Gastrocnemius medialis (tissue), 4 donors: ENCODE measurements around the gene GSTT2B.

ENCODE experiments used
- POLR2A ChIP-seq, 2 donors: fragments of 450-650 bp; IDR thresholded peaks; one replicate each; pipeline ENCODE4 v1.6.1; 2017; ENCODE audit warnings: antibody characterized with exemption in 2 of 2, mild to moderate bottlenecking in 2 of 2, moderate library complexity in 2 of 2
- TF ChIP-seq, protein P1 (sequence below), 5 experiments: fragments of 450-650 bp in 3 of 5; fragments of 200-600 bp in 2 of 5; sonication (generic) in 2 of 5; IDR thresholded peaks in 4 of 5; conservative IDR thresholded peaks in 1 of 5; 1 replicate in 4 of 5; 2 replicates in 1 of 5; pipeline ENCODE4 v1.5.1; 2016 to 2019; ENCODE audit warnings: antibody characterized with exemption in 5 of 5, mild to moderate bottlenecking in 3 of 5, moderate library complexity in 3 of 5

DNA sequence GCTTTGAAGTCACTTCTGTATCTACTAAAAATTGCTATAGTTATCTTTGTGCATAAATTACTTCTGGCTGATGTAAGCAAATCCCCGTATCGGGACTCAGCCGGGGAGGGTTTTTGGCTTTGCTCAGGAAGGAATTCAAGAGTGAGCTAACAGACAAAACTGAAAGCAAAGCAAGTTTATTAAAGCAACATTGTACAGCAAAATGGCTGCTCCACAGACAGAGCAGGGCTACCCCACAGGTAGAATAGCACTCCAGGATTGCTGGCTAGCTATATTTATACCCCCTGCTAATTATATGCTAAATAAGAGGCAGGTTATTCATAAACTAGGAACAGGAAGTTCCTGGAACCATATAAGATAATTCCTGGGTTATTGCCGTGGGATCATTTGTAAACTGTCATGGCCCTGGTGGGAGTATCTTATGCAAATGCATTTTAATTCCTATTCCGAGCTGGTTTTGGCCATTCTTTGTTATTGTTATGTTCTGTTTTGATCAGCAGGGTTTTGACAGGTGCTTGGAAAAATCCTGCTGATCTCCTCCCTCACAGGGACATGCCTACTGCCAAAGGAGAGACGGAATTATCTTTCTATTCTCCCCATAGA lies 51.6 kb downstream of the GSTT2B start:
- no peak for TF ChIP-seq POLR2A (IDR thresholded peaks at IDR 0.05)
- TF ChIP-seq, protein P1, sequence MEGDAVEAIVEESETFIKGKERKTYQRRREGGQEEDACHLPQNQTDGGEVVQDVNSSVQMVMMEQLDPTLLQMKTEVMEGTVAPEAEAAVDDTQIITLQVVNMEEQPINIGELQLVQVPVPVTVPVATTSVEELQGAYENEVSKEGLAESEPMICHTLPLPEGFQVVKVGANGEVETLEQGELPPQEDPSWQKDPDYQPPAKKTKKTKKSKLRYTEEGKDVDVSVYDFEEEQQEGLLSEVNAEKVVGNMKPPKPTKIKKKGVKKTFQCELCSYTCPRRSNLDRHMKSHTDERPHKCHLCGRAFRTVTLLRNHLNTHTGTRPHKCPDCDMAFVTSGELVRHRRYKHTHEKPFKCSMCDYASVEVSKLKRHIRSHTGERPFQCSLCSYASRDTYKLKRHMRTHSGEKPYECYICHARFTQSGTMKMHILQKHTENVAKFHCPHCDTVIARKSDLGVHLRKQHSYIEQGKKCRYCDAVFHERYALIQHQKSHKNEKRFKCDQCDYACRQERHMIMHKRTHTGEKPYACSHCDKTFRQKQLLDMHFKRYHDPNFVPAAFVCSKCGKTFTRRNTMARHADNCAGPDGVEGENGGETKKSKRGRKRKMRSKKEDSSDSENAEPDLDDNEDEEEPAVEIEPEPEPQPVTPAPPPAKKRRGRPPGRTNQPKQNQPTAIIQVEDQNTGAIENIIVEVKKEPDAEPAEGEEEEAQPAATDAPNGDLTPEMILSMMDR (IDR thresholded peaks at IDR 0.05 in 4 of 5, conservative IDR thresholded peaks at IDR 0.05 in 1 of 5), result no peak
